Fibroblast of pulmonary artery (primary cell): ENCODE data around the gene BAZ2B.
A peak's percentile ranks its signal among the peaks of the same experiment; 100 is the strongest.

ENCODE experiments used
- DNase-seq: peaks from one replicate; pipeline ENCODE4 v3.0.0-alpha.2; 2010; ENCODE audit warnings: low read depth
- H3K4me3 ChIP-seq: replicated peaks from 2 replicates; pipeline ENCODE4 v1.5.1; 2011; ENCODE audit warnings: low read depth, mild to moderate bottlenecking, control low read depth, low read length, moderate library complexity
- CTCF ChIP-seq: IDR thresholded peaks from 2 replicates; pipeline ENCODE4 v1.5.1; 2011; ENCODE audit warnings: mild to moderate bottlenecking, control low read depth, low read length, inconsistent platforms; ENCODE audit errors: missing control alignments

BAZ2B gene

DNA sequence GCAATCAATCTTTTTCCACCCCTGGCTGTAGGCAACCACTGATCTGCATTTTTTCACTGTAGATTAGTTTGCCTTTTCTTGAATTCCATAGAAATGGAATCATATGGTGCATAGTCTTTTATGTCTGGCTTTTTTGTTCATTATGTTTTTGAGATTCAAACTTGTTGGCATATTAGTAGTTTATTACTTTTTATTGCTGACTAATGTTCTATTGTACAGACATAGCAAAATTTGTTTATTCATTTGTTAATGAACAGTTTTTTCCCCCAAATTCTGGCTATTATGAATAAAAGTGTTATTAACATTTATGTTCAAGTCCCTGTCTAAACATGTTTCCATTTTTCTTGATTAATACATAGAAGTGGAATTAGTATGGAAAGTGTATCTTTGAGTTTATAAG lies 308.4 kb downstream of the BAZ2B start:
- no peak for DNase-seq
- TF ChIP-seq CTCF = no peak
- no peak overlapping the region for H3K4me3 ChIP-seq

- H3K4me3 ChIP-seq = no peak overlapping the region
- DNase-seq = no peak
- no peak for TF ChIP-seq CTCF
Observed at GRCh38 chr2:159300586-159300985, 315.8 kb downstream of the BAZ2B start.

- DNase-seq = no peak
- no peak overlapping the region for H3K4me3 ChIP-seq
- TF ChIP-seq CTCF = no peak
Observed at GRCh38 chr2:159298967-159299366, 317.4 kb downstream of the BAZ2B start.

GRCh38 chr2:159297042-159297707 lies 319.2 kb downstream of the BAZ2B start:
- H3K4me3 ChIP-seq = no peak overlapping the region
- DNase-seq = no peak
- no peak for TF ChIP-seq CTCF

- DNase-seq = no peak
- TF ChIP-seq CTCF = no peak
Observed at GRCh38 chr2:159292157-159292556, 324.2 kb downstream of the BAZ2B start.

GRCh38 chr2:159290289-159290907 lies 325.9 kb downstream of the BAZ2B start:
- DNase-seq = peak; percentile 56
- no peak for TF ChIP-seq CTCF
- H3K4me3 ChIP-seq = no peak overlapping the region

More at GRCh38 chr2:159292157-159292556, 324.2 kb downstream of the BAZ2B start:
- no peak overlapping the region for H3K4me3 ChIP-seq

DNA sequence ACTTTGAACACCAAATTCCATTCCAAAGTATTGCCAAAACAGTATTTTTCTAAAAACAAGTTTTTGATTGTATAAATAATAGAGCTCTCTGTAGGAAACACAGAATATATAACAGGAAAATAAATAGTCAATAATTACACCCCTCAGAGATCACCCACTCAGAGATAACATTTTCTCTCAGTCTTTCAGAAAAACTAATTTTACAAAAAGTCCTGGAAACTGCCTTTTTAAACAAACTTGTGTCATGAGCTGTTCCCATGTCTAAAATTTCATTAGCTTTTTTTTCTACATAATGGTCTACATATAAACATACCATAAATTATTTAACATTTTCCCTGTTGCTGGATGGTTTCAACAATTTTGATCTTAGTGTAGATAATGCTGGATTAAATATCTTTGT lies 328.6 kb downstream of the BAZ2B start:
- TF ChIP-seq CTCF = no peak
- H3K4me3 ChIP-seq = no peak overlapping the region
- DNase-seq = no peak
